GM12873 (cell line): ENCODE data around the gene QRFP.

Source experiments
- TF ChIP-seq, protein P1 (sequence below): IDR thresholded peaks from 2 replicates; pipeline ENCODE4 v1.5.1; 2012; ENCODE audit warnings: low read depth, mild to moderate bottlenecking, moderate library complexity, low read length, control low read depth; ENCODE audit not compliant: insufficient read depth; ENCODE audit errors: missing control alignments

The QRFP gene

DNA sequence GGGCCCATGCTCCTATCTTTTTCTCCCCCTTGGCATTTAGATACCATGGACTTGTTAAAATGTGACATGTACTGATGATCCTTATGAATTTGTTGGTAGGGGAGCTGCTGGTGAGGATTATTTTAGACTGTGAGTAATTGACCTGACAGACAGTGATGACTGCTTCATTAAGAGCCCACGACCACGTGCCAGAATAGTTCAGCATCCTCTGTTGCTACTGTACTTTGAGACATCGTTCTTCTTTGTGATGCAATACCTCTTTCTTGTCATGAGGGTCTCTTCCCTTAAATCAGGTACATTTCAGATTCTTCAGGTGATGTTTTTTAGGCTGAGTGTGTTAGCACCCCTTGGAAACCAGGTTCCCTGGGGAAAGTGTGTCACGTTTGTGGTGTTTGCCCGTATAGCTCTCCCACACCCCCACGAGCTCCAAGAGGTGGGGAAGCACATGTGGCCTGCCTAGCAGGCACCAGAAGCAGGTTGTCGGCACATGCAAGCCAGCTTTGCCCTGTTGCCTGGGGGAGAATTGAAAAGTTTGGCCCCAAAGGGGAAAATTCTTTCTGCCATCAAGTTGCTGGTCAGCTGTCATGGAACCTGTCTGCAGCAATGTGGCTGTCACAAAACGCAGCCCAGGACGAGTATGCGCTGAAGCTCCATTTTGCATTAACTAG, 25.1 kb downstream of the QRFP start:
- TF ChIP-seq, protein P1, sequence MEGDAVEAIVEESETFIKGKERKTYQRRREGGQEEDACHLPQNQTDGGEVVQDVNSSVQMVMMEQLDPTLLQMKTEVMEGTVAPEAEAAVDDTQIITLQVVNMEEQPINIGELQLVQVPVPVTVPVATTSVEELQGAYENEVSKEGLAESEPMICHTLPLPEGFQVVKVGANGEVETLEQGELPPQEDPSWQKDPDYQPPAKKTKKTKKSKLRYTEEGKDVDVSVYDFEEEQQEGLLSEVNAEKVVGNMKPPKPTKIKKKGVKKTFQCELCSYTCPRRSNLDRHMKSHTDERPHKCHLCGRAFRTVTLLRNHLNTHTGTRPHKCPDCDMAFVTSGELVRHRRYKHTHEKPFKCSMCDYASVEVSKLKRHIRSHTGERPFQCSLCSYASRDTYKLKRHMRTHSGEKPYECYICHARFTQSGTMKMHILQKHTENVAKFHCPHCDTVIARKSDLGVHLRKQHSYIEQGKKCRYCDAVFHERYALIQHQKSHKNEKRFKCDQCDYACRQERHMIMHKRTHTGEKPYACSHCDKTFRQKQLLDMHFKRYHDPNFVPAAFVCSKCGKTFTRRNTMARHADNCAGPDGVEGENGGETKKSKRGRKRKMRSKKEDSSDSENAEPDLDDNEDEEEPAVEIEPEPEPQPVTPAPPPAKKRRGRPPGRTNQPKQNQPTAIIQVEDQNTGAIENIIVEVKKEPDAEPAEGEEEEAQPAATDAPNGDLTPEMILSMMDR: no peak

DNA sequence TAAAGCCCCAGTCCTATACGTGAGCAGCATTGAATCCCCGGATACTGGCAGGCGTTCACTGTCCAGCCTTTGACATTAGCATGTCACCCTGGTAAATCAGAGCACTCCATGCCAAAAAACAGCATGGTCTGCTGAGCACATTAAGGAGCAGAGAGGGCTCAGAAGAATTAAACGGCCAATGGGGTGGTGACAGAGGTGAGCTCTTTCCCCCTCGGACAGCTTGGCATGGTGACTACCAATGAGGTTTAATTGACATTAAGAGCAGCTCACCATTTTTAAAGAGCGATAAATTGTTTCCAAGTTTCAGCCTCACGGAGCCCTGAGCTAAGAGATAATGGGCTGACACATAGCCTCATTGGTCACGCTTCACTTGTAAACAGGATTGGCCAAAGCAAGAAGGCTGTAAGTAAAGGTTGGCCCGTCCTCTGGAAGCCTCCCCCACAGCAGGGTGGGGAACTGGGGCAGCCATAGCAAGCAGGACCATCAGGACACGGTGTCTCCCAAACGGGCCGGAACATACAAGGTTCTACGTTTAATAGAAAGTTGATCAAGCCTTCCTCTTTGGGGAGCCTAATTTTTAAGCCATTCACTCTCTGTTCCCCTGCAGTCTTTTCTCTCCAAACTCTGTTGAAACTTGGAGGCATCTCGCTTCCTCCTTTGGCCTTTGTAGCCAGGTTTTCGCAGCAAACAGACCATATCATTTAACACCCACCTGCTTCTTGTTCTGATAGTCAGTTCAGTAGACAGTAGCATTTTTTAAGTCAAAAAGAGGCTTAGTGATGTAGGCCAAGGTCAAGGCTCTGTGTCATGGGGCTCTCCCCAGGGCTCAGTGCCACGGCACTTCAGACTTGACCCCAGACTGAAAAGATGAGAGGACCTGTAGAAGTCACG, 25.9 kb downstream of the QRFP start:
- TF ChIP-seq, protein P1: no peak

DNA sequence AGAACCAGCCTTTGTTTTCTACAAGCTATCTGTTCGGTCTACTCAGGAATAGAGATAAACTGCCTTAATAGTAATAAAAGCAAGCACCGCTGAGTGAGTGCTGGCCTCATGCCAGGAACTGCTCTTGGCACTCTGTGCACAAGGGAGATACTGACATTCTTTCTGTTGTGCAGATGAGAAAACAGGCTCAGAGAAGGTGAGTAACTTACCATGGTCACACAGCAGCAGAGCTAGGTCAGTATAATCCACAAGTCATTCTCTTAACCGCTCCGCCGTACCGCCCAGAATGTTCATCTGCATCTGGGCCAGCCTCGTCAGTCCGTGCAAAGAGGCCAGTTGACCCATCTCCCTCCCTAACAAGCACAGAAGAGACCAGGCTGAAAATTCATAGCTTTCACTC, 27.4 kb downstream of the QRFP start:
- TF ChIP-seq, protein P1: no peak

DNA sequence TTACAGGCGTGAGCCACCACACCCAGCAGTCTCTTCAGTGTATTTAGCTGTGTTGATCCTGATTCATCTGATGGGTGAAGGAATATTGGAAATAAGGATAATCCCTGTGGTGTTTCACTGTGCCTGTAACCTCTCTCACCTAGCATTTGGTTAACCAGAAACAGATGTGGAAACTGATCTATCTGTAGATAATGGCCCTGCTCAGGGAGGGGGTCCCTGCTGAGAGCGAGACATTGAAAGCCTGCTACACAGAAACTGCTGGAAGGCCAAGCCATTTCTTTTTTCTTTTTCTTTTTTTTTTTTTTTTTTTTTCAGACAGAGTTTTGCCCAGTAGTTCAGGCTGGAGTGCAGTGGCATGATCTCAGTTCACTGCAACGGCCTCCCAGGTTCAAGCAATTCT, 28.4 kb downstream of the QRFP start:
- TF ChIP-seq, protein P1: no peak

DNA sequence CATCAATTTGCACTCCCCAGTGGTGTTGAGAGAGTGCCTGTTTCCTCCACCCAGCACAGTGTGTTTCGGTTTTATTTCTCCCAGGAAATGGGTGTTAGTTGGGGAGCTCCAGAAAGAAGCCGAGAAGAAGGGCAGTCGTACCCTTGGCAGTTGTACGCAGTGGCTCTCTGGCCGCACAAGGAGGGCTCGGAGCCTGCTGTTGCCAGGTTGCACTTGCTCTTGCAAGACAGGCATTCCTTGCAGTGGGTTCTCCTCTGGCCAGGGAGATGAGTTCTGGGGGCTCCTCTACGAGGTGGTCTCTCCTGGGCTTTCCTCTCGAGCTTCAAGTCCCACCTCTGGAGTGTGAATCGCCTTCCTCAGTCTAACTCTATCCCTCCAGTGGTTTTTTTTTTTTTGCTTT, 29.1 kb downstream of the QRFP start:
- TF ChIP-seq, protein P1: no peak

DNA sequence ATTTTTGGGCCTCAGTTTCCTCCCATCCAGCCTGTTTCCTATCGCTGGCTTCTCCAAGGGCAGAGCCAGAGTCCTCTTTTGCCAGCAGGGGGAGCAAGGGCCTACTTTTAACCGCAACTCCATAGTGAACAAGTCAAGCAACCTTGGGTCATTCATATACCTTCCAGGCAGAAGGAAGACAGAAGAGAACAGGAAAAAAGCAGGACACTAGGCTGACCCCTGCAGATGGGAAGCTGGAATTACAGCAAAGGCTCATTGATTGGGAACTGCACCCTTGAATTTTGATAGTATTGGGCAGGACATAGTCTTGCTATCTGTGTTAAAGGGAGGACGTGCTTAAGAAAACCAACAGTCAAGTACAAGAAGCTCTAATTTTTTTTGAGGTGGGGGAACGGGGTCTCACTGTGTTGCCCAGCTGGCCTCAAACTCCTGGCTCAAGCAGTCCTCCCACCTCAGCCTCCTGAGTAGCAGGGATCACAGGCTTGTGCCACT, 30.1 kb downstream of the QRFP start:
- TF ChIP-seq, protein P1: peak; percentile 82

DNA sequence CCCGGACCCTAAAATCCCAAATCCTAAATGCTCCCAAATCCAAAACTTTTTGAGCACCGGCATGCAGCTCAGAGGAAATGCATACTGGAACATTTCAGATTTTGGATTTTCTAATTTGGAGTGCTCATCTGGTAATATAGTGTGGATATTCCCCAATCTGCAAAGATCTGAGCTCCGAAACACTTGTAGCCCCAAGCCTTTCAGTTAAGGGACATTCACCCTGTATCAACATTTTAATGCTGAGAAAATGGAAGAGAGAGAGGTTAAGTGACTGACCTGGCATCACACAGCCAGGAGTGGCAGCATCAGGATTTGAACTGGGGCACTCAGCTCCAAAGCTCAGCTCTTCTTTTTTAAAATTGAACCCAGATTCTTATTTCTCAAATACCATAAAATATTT, 30.7 kb downstream of the QRFP start:
- TF ChIP-seq, protein P1: no peak
